Fibroblast of the aortic adventitia (primary cell): ENCODE measurements around the gene OR8B8. TPM values are rescaled to one million over a fixed set of nuclear protein-coding genes. Genes with fewer than 3 reads are reported as not detected.
"Not testable (repeated sequence)": the region's sequence is repeated elsewhere in the genome, so short reads cannot be mapped to it uniquely, and the experiment has no call there.

ENCODE experiments used
- DNase-seq: peaks from one replicate; pipeline ENCODE4 v3.0.0-alpha.2; 2010; ENCODE audit warnings: low read depth
- H3K4me3 ChIP-seq: 2 replicates; pipeline ENCODE4 v1.5.1; 2011; ENCODE audit warnings: low read depth, mild to moderate bottlenecking, control low read depth, low read length, moderate library complexity
- total RNA-seq: library from RNA; depleted of rRNA; stranded (reverse); fragments of >200 nt; gene quantifications from 2 replicates; pipeline ENCODE4 v1.2.3, GENCODE V29; 2012; ENCODE audit warnings: low replicate concordance
- TF ChIP-seq, protein P1 (sequence below): IDR thresholded peaks from 2 replicates; pipeline ENCODE4 v1.5.1; 2011; ENCODE audit warnings: mild to moderate bottlenecking, low read length, control low read depth, inconsistent platforms; ENCODE audit not compliant: insufficient read depth

The OR8B8 gene
- total RNA-seq, 1 donor, result not detected

GRCh38 chr11:124421043-124421442, 24.5 kb downstream of the OR8B8 start:
- H3K4me3 ChIP-seq, result no peak overlapping the region
- TF ChIP-seq, protein P1, sequence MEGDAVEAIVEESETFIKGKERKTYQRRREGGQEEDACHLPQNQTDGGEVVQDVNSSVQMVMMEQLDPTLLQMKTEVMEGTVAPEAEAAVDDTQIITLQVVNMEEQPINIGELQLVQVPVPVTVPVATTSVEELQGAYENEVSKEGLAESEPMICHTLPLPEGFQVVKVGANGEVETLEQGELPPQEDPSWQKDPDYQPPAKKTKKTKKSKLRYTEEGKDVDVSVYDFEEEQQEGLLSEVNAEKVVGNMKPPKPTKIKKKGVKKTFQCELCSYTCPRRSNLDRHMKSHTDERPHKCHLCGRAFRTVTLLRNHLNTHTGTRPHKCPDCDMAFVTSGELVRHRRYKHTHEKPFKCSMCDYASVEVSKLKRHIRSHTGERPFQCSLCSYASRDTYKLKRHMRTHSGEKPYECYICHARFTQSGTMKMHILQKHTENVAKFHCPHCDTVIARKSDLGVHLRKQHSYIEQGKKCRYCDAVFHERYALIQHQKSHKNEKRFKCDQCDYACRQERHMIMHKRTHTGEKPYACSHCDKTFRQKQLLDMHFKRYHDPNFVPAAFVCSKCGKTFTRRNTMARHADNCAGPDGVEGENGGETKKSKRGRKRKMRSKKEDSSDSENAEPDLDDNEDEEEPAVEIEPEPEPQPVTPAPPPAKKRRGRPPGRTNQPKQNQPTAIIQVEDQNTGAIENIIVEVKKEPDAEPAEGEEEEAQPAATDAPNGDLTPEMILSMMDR, result no peak
- DNase-seq, result no peak

GRCh38 chr11:124415356-124415923, 30.1 kb downstream of the OR8B8 start:
- DNase-seq, result peak; percentile 80

GRCh38 chr11:124409906-124410305, 35.6 kb downstream of the OR8B8 start:
- DNase-seq, result no peak
- TF ChIP-seq, protein P1, result no peak
- no peak overlapping the region for H3K4me3 ChIP-seq

More at GRCh38 chr11:124415356-124415923, 30.1 kb downstream of the OR8B8 start:
- TF ChIP-seq, protein P1, result peak; percentile 82
- no peak overlapping the region for H3K4me3 ChIP-seq

- TF ChIP-seq, protein P1, result no peak
- no peak for DNase-seq
- H3K4me3 ChIP-seq, result no peak overlapping the region
Measured at GRCh38 chr11:124405581-124405980, 39.9 kb downstream of the OR8B8 start.

DNA sequence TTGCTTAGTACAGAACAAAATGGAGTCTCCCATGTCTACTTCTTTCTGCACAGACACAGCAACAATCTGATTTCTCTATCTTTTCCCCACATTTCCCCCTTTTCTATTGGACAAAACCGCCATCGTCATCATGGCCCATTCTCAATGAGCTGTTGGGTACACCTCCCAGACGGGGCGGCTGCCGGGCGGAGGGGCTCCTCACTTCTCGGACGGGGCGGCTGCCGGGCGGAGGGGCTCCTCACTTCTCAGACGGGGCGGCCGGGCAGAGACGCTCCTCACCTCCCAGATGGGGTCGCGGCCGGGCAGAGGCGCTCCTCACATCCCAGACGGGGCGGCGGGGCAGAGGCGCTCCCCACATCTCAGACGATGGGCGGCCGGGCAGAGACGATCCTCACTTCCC, 42.3 kb downstream of the OR8B8 start:
- not testable (repeated sequence) for H3K4me3 ChIP-seq, DNase-seq

GRCh38 chr11:124402326-124402922, 43.1 kb downstream of the OR8B8 start:
- peak; percentile 86 for DNase-seq
- TF ChIP-seq, protein P1, result peak; percentile 79
- no peak overlapping the region for H3K4me3 ChIP-seq

DNA sequence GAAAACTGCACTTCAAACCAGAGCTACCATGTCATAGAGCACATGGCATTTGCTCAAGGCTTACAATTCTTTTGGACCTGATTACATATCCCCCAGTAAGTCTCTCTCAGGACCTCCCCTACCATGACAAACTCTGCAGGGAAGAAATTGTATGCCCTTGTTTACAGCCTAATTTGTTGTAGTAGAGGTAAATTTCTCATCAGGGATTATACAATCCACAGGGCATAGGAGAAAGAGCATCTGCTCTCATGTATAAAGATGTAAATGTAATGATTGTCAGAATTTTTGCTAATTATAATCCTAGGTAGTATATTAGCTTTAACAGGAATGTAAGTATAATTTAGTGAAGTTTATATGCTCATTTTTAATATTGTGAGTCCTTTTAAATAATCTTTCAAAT, 46.6 kb downstream of the OR8B8 start, which contains the start of gene OR8B3:
Gene OR8B3, minus strand, starts transcription at position 101 of the 400 bp plus-strand sequence. CDS start 1,673 bp downstream, outside the sequence.
- TF ChIP-seq, protein P1, result no peak
- H3K4me3 ChIP-seq, result no peak within 1 kb of the TSS
- DNase-seq, result no peak

DNA sequence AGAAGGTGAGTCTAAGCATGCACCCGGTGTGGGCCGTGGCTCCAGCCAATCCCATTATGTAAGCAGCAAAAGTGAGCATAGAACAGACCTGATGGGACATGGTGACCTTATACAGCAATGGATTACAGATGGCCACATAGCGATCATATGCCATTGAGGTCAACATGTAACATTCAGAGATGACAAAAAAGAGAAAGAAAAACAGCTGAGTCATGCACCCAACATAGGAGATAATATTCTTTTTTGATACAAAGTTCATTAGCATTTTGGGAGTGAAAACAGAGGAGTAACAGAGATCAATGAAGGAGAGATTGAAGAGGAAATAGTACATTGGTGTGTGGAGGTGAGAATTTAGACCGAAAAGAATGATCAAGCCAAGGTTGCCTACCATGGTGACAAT, 48.6 kb downstream of the OR8B8 start:
- not testable (repeated sequence) for DNase-seq

More for the DNA sequence above, 48.6 kb downstream of the OR8B8 start:
- H3K4me3 ChIP-seq, result not testable (repeated sequence)
